ENCODE results near the gene GPA33. TPM values are rescaled to one million over a fixed set of nuclear protein-coding genes. Genes with fewer than 3 reads are reported as not detected.

GPA33 gene
- total and polyA plus RNA-seq, 9 of the 15 experiments (the other 6 are each of a cell fraction or from before 2014, with no cell fraction given) = 0.13 TPM; not detected in 8

GRCh38 chr1:167043752-167044488, 46.3 kb downstream of the GPA33 start (continued):
- TF ChIP-seq ZNF318 (IDR thresholded peaks at IDR 0.05; ENCODE audit: borderline replicate concordance in 1 of 2, low read depth in 1 of 2) (no peak), CBFA2T3 (IDR thresholded peaks at IDR 0.05) (no peak), ATF3 (IDR thresholded peaks at IDR 0.05) (peak; percentile 93), ATF3 (CRISPR knock-in tag; conservative IDR thresholded peaks at IDR 0.05) (peak; percentile 94), ARID1B (IDR thresholded peaks at IDR 0.05) (no peak), ZNF584 (CRISPR knock-in tag; IDR thresholded peaks at IDR 0.05; ENCODE audit: low read depth) (0 out of 2 replicates have a peak, but pooled peaks have one; percentile 22), PHF20 (IDR thresholded peaks at IDR 0.05; ENCODE audit: partially characterized antibody) (peak; percentile 11), CREB3L1 (IDR thresholded peaks at IDR 0.05; ENCODE audit: borderline replicate concordance, low read depth) (0 out of 2 replicates have a peak, but pooled peaks have one; percentile 5), ATF1 (CRISPR knock-in tag; IDR thresholded peaks at IDR 0.05) (no peak), ATF1 (tag; IDR thresholded peaks at IDR 0.05) (peak; percentile 91), RCOR1 (IDR thresholded peaks at IDR 0.05; ENCODE audit: borderline replicate concordance in 1 of 2, low read depth in 2 of 2, low read length in 2 of 2) (peak in 1 of 2 experiments; percentile 23; a peak in 1 of 4 replicates), U2AF1 (optimal IDR thresholded peaks at IDR 0.05; ENCODE audit: low read depth, low read length) (no peak), CREB1 (IDR thresholded peaks at IDR 0.05) (peak; percentile 72), CREB1 (CRISPR knock-in tag; IDR thresholded peaks at IDR 0.05) (0 out of 2 replicates have a peak, but pooled peaks have one; percentile 60), POLR2AphosphoS2 (IDR thresholded peaks at IDR 0.05; ENCODE audit: low read length) (no peak)
